ENCODE measurements around the gene FOXM1. TPM values are rescaled to one million over a fixed set of nuclear protein-coding genes. Genes with fewer than 3 reads are reported as not detected.

FOXM1 gene
- 1 to 10 TPM in 2 of 4 donors, not detected in 2; 1.3 to 1.7 TPM for total RNA-seq

- Histone ChIP-seq H3K27me3 (no peaks in the 10 kb centered on the region), H3K9me3 (no peaks in the 10 kb centered on the region), H3K27ac (peak within 1 kb of the TSS; percentile 53 to 95 (median 94)), H3K4me3 (peak within 1 kb of the TSS; percentile 62 to 92), H3K4me1 (peaks cover 0 to 27% (median 13%) of the 10 kb centered on the region in 3 donors), H3K36me3 (no peaks in the 10 kb centered on the region)
- peak; percentile 93 for ATAC-seq
- no peak for TF ChIP-seq EP300 (IDR thresholded peaks at IDR 0.05)
- peak in 1 of 2 donors; percentile 44 for TF ChIP-seq POLR2A (IDR thresholded peaks at IDR 0.05)
- TF ChIP-seq POLR2AphosphoS5 (IDR thresholded peaks at IDR 0.05), result peak; percentile 69
- peak in 3 of 4 experiments; percentile 26 to 31 (median 31) for TF ChIP-seq CTCF (IDR thresholded peaks at IDR 0.05)
- 1% methylated on average over 13 of the region's 70 CpGs for WGBS, 2 donors (ENCODE audit: low coverage in 1 of 2)
Measured at GRCh38 chr12:2877047-2877952, at the start of gene FOXM1, which contains the start of gene RHNO1. FOXM1 (minus strand) TSS chr12:2877174; CDS start chr12:2874478, 2,696 bp downstream. RHNO1 (plus strand) TSS chr12:2877223; CDS start chr12:2885367, 8,144 bp downstream.

GRCh38 chr12:2925322-2925995 lies 48.5 kb upstream of the FOXM1 start:
- 72 to 76% methylated on average over 6 of the region's 6 CpGs for WGBS, 2 donors (ENCODE audit: low coverage in 1 of 2)
- no peak overlapping the region for H3K4me3 ChIP-seq
- TF ChIP-seq POLR2AphosphoS5 (IDR thresholded peaks at IDR 0.05) (no peak), EP300 (IDR thresholded peaks at IDR 0.05) (no peak), POLR2A (IDR thresholded peaks at IDR 0.05) (no peak), CTCF (IDR thresholded peaks at IDR 0.05) (no peak)
- H3K27ac ChIP-seq, result no peak overlapping the region
- no peak for ATAC-seq
- H3K36me3 ChIP-seq, result peaks cover 0 to 98% of the 10 kb centered on the region in 2 donors
- H3K27me3 ChIP-seq, result no peaks in the 10 kb centered on the region
- H3K4me1 ChIP-seq, result no peaks in the 10 kb centered on the region
- no peaks in the 10 kb centered on the region for H3K9me3 ChIP-seq

- Histone ChIP-seq H3K27ac (no peak overlapping the region), H3K4me3 (no peak overlapping the region)
- ATAC-seq, result no peak
Measured at GRCh38 chr12:2924019-2924418, 47.0 kb upstream of the FOXM1 start.

GRCh38 chr12:2923057-2923456 lies 46.1 kb upstream of the FOXM1 start:
- no peak for TF ChIP-seq CTCF (IDR thresholded peaks at IDR 0.05)
- TF ChIP-seq POLR2A (IDR thresholded peaks at IDR 0.05), result no peak
- TF ChIP-seq EP300 (IDR thresholded peaks at IDR 0.05), result no peak
- no peak for TF ChIP-seq POLR2AphosphoS5 (IDR thresholded peaks at IDR 0.05)
- no peak for ATAC-seq
- 88 to 94% methylated on average over 3 to 5 of the region's 9 CpGs for WGBS, 2 donors (ENCODE audit: low coverage in 1 of 2)

More at GRCh38 chr12:2924019-2924418, 47.0 kb upstream of the FOXM1 start:
- no peaks in the 10 kb centered on the region for H3K27me3 ChIP-seq
- no peaks in the 10 kb centered on the region for H3K4me1 ChIP-seq
- TF ChIP-seq CTCF (IDR thresholded peaks at IDR 0.05), result no peak
- no peak for TF ChIP-seq POLR2AphosphoS5 (IDR thresholded peaks at IDR 0.05)
- TF ChIP-seq EP300 (IDR thresholded peaks at IDR 0.05), result no peak
- peaks cover 0 to 89% of the 10 kb centered on the region in 2 donors for H3K36me3 ChIP-seq
- no peaks in the 10 kb centered on the region for H3K9me3 ChIP-seq
- 65 to 75% methylated on average over 3 of the region's 3 CpGs for WGBS, 2 donors (ENCODE audit: low coverage in 1 of 2)

More at GRCh38 chr12:2923057-2923456, 46.1 kb upstream of the FOXM1 start:
- Histone ChIP-seq H3K4me1 (no peaks in the 10 kb centered on the region), H3K27me3 (no peaks in the 10 kb centered on the region), H3K36me3 (peaks cover 0 to 85% of the 10 kb centered on the region in 2 donors), H3K4me3 (no peak overlapping the region), H3K27ac (no peak overlapping the region), H3K9me3 (no peaks in the 10 kb centered on the region)
